ENCODE results near the gene TBC1D5. TPM values are rescaled to one million over a fixed set of nuclear protein-coding genes. Genes with fewer than 3 reads are reported as not detected.
"Not testable (repeated sequence)": the region's sequence is repeated elsewhere in the genome, so short reads cannot be mapped to it uniquely, and the experiment has no call there.

Gene TBC1D5
- total RNA-seq, 1 donor from 2014 or later = 48.1 TPM

- TF ChIP-seq POLR2A (IDR thresholded peaks at IDR 0.05) (no peak), POLR2AphosphoS5 (IDR thresholded peaks at IDR 0.05; ENCODE audit: insufficient read depth in 1 of 2, low read depth in 1 of 2) (no peak), CTCF (IDR thresholded peaks at IDR 0.05) (no peak)
- peaks cover 36% of the 10 kb centered on the region for H3K4me1 ChIP-seq
- no peaks in the 10 kb centered on the region for H3K36me3 ChIP-seq
- no peak overlapping the region for H3K4me3 ChIP-seq
- H3K9me3 ChIP-seq = no peaks in the 10 kb centered on the region
- no peak for DNase-seq (ENCODE audit: extremely low spot score in 2 of 2)
- intact Hi-C loops (cut with DNase I) = no loop called here
- no peaks in the 10 kb centered on the region for H3K27me3 ChIP-seq
- no peak overlapping the region for H3K27ac ChIP-seq
Measured at GRCh38 chr3:17738219-17738618, 4.2 kb downstream of the TBC1D5 start.

- TF ChIP-seq POLR2A (IDR thresholded peaks at IDR 0.05) = no peak
- TF ChIP-seq POLR2AphosphoS5 (IDR thresholded peaks at IDR 0.05; ENCODE audit: insufficient read depth in 1 of 2, low read depth in 1 of 2) = no peak
- TF ChIP-seq CTCF (IDR thresholded peaks at IDR 0.05) = no peak
- no peaks in the 10 kb centered on the region for H3K27me3 ChIP-seq
- H3K4me1 ChIP-seq = peaks cover 36% of the 10 kb centered on the region
- H3K36me3 ChIP-seq = no peaks in the 10 kb centered on the region
- no peak for DNase-seq (ENCODE audit: extremely low spot score in 2 of 2)
- no peak overlapping the region for H3K4me3 ChIP-seq
- intact Hi-C loops (cut with DNase I) = no loop called here
- H3K27ac ChIP-seq = no peak overlapping the region
- H3K9me3 ChIP-seq = no peaks in the 10 kb centered on the region
Measured at GRCh38 chr3:17737591-17737990, 4.8 kb downstream of the TBC1D5 start.

GRCh38 chr3:17735362-17735761 lies 7.1 kb downstream of the TBC1D5 start:
- H3K36me3 ChIP-seq; DNase-seq (ENCODE audit: extremely low spot score in 2 of 2); H3K4me3 ChIP-seq; H3K9me3 ChIP-seq; H3K27ac ChIP-seq; H3K27me3 ChIP-seq; intact Hi-C loops (cut with DNase I): not testable (repeated sequence)
- peaks cover 25% of the 10 kb centered on the region for H3K4me1 ChIP-seq

GRCh38 chr3:17733768-17734167 lies 8.7 kb downstream of the TBC1D5 start:
- no peak for DNase-seq (ENCODE audit: extremely low spot score in 2 of 2)
- H3K9me3 ChIP-seq = no peaks in the 10 kb centered on the region
- H3K27ac ChIP-seq = no peak overlapping the region
- no peaks in the 10 kb centered on the region for H3K27me3 ChIP-seq
- TF ChIP-seq POLR2AphosphoS5 (IDR thresholded peaks at IDR 0.05; ENCODE audit: insufficient read depth in 1 of 2, low read depth in 1 of 2) (no peak), POLR2A (IDR thresholded peaks at IDR 0.05) (no peak), CTCF (IDR thresholded peaks at IDR 0.05) (no peak)
- H3K4me1 ChIP-seq = peaks cover 11% of the 10 kb centered on the region
- H3K4me3 ChIP-seq = no peak overlapping the region
- no peaks in the 10 kb centered on the region for H3K36me3 ChIP-seq
- intact Hi-C loops (cut with DNase I) = no loop called here

GRCh38 chr3:17733215-17733614 lies 9.2 kb downstream of the TBC1D5 start:
- DNase-seq (ENCODE audit: extremely low spot score in 2 of 2) = no peak
- intact Hi-C loops (cut with DNase I) = no loop called here
- no peak overlapping the region for H3K27ac ChIP-seq
- H3K9me3 ChIP-seq = no peaks in the 10 kb centered on the region
- H3K36me3 ChIP-seq = no peaks in the 10 kb centered on the region
- H3K4me1 ChIP-seq = peaks cover 6% of the 10 kb centered on the region
- TF ChIP-seq POLR2AphosphoS5 (IDR thresholded peaks at IDR 0.05; ENCODE audit: insufficient read depth in 1 of 2, low read depth in 1 of 2) = no peak
- no peak for TF ChIP-seq POLR2A (IDR thresholded peaks at IDR 0.05)
- no peak for TF ChIP-seq CTCF (IDR thresholded peaks at IDR 0.05)
- H3K27me3 ChIP-seq = no peaks in the 10 kb centered on the region
- H3K4me3 ChIP-seq = no peak overlapping the region

All from vagina (tissue), 2 donors.